Lower leg skin (tissue), 4 donors: ENCODE data around the gene IVNS1ABP. TPM values are rescaled to one million over a fixed set of nuclear protein-coding genes. Genes with fewer than 3 reads are reported as not detected.

Experiments
- DNase-seq, 2 donors: peaks; one replicate each; pipeline ENCODE4 v3.0.0-alpha.2; 2019; ENCODE audit warnings: low spot score in 2 of 2
- H3K4me3 ChIP-seq: fragments of 200-600 bp; sonication (generic); 2 replicates; pipeline ENCODE4 v1.5.1; 2017; ENCODE audit warnings: mild to moderate bottlenecking, low read depth; ENCODE audit not compliant: poor library complexity, severe bottlenecking
- POLR2A ChIP-seq, 2 donors: fragments of 450-650 bp; IDR thresholded peaks; one replicate each; pipeline ENCODE4 v1.6.1; 2016 to 2017; ENCODE audit warnings: antibody characterized with exemption in 2 of 2, mild to moderate bottlenecking in 1 of 2, moderate library complexity in 1 of 2
- WGBS, 2 donors: methylation state at CpG; one replicate each; pipeline ENCODE4 v1.1.5; 2018; 5-methylcytosine and 5-hydroxymethylcytosine counted together
- intact Hi-C: fragments of 100-400 bp; cut with DNase I; formaldehyde crosslinking; loops from one replicate; pipeline ENCODE4 v1.15.0; 2023; ENCODE audit warnings: low total_unique reads
- total RNA-seq, 4 donors: library from RNA; depleted of rRNA; stranded (reverse); fragments of >200 nt; gene quantifications; one replicate each; pipeline ENCODE4 v1.1.0, GENCODE V29; 2016
- TF ChIP-seq, protein P1 (sequence below), 3 donors: fragments of 450-650 bp; IDR thresholded peaks; one replicate each; pipeline ENCODE4 v1.5.1; 2016; ENCODE audit warnings: antibody characterized with exemption in 3 of 3, mild to moderate bottlenecking in 3 of 3, moderate library complexity in 2 of 3

Gene IVNS1ABP
- total RNA-seq, 4 donors from 2014 or later, result 68.8 to 124 (median 97.7) TPM

DNA sequence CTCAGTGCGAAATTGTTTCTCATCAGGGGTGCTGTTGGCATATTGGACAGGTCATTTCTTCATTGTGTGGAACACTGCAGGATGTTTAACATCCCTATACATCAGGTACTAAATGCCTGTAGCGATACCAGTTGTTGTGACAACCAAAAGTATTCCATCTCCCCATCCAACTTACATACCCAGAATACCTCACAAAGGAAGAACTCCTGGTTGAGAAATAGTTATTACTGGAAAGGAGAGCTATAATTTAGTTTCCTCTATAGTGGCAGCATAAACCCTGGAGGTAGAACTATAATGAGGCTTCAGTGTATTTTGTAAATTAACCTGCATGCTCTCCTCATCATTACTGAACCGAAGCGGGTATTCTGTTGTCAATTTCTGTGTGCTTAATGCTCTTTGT is 45.1 kb downstream of the IVNS1ABP start:
- intact Hi-C loops, result no loop called here
- TF ChIP-seq, protein P1, sequence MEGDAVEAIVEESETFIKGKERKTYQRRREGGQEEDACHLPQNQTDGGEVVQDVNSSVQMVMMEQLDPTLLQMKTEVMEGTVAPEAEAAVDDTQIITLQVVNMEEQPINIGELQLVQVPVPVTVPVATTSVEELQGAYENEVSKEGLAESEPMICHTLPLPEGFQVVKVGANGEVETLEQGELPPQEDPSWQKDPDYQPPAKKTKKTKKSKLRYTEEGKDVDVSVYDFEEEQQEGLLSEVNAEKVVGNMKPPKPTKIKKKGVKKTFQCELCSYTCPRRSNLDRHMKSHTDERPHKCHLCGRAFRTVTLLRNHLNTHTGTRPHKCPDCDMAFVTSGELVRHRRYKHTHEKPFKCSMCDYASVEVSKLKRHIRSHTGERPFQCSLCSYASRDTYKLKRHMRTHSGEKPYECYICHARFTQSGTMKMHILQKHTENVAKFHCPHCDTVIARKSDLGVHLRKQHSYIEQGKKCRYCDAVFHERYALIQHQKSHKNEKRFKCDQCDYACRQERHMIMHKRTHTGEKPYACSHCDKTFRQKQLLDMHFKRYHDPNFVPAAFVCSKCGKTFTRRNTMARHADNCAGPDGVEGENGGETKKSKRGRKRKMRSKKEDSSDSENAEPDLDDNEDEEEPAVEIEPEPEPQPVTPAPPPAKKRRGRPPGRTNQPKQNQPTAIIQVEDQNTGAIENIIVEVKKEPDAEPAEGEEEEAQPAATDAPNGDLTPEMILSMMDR (IDR thresholded peaks at IDR 0.05), result no peak
- TF ChIP-seq POLR2A (IDR thresholded peaks at IDR 0.05), result no peak
- H3K4me3 ChIP-seq, result no peak overlapping the region
- WGBS, 2 donors, result 78 to 89% methylated on average over 4 of the region's 4 CpGs
- DNase-seq, result no peak

- no peak for DNase-seq
- no peak overlapping the region for H3K4me3 ChIP-seq
- intact Hi-C loops, result no loop called here
- TF ChIP-seq, protein P1 (IDR thresholded peaks at IDR 0.05), result no peak
- TF ChIP-seq POLR2A (IDR thresholded peaks at IDR 0.05), result no peak
- 82 to 91% methylated on average over 2 of the region's 2 CpGs for WGBS, 2 donors
Observed at GRCh38 chr1:185268352-185268751, 48.7 kb downstream of the IVNS1ABP start.

DNA sequence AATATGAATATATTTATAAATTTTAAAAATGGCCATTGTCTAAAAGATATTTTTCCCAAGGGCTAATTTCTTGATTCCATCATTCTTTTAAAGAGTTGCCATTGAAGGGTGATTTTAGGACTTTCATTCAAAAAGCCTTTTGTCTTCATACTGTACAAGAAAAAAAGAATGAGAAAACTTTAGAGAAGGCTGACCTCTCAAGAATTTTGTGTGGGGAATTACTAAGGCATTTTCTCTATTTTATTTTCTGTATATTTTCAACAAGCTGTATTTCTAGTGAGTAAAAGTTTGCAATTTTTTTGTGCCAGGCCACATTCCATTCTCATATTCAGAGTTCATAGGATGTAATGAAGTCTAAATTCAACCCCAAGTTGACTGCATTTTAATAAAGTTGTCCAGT is 49.3 kb downstream of the IVNS1ABP start:
- intact Hi-C loops, result no loop called here
- TF ChIP-seq, protein P1 (IDR thresholded peaks at IDR 0.05), result no peak
- no peak for TF ChIP-seq POLR2A (IDR thresholded peaks at IDR 0.05)
- no peak for DNase-seq
- no peak overlapping the region for H3K4me3 ChIP-seq

DNA sequence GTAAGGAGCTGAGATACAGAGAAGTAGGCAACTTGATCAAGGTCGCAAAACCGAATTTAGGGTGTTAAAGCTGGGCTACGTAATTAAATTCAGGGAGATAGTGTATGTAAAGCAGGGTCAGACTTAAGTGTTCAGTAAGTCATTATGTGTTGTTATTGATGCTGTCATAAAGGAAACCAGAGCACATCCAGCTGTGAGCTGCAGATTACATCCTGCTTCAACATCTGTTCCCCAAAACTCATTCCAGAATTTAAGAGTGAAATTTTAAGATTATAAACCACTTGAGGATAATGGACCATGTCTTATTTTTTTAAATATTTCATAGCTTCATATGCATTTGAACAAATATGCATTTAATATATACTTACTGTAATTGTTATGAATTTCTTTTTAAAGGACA is 49.7 kb downstream of the IVNS1ABP start:
- TF ChIP-seq, protein P1 (IDR thresholded peaks at IDR 0.05), result no peak
- TF ChIP-seq POLR2A (IDR thresholded peaks at IDR 0.05), result no peak
- no peak overlapping the region for H3K4me3 ChIP-seq
- WGBS, 2 donors, result 63 to 68% methylated on average over 3 of the region's 3 CpGs
- intact Hi-C loops, result no loop called here
- no peak for DNase-seq

- DNase-seq, result no peak
- no peak overlapping the region for H3K4me3 ChIP-seq
- intact Hi-C loops, result no loop called here
- TF ChIP-seq, protein P1 (IDR thresholded peaks at IDR 0.05), result no peak
- no peak for TF ChIP-seq POLR2A (IDR thresholded peaks at IDR 0.05)
- WGBS, 2 donors, result 95 to 98% methylated on average over 4 of the region's 4 CpGs
Observed at GRCh38 chr1:185265314-185265713, 51.7 kb downstream of the IVNS1ABP start.

- TF ChIP-seq, protein P1 (IDR thresholded peaks at IDR 0.05), result no peak
- TF ChIP-seq POLR2A (IDR thresholded peaks at IDR 0.05), result no peak
- no peak for DNase-seq
Observed at GRCh38 chr1:185263780-185264179, 53.3 kb downstream of the IVNS1ABP start.

More at GRCh38 chr1:185263780-185264179, 53.3 kb downstream of the IVNS1ABP start:
- no peak overlapping the region for H3K4me3 ChIP-seq
- WGBS, 2 donors, result 97 to 98% methylated on average over 1 of the region's 1 CpG
- intact Hi-C loops, result no loop called here
